Gastrocnemius medialis (tissue), 4 donors: ENCODE measurements around the gene HOXB8. TPM values are rescaled to one million over a fixed set of nuclear protein-coding genes. Genes with fewer than 3 reads are reported as not detected.

Source experiments
- ATAC-seq, 2 donors: fragments of 150-250 bp; one replicate each; pipeline ENCODE4 v1.9.1; 2016
- DNase-seq, 2 donors: peaks; one replicate each; pipeline ENCODE4 v3.0.0-alpha.2; 2019
- H3K27ac ChIP-seq, 4 donors: fragments of 200-600 bp; sonication (generic); 1 replicate in 1 of 4; 2 replicates in 3 of 4; pipeline ENCODE4 v1.5.1; 2016 to 2018; ENCODE audit warnings: mild to moderate bottlenecking in 2 of 4, moderate library complexity in 1 of 4
- H3K27me3 ChIP-seq, 3 donors: fragments of 200-600 bp; sonication (generic) in 2 of 3; 1 replicate in 1 of 3; 2 replicates in 2 of 3; pipeline versions ENCODE4 v1.5.1 to v1.6.0; 2016 to 2019; ENCODE audit warnings: mild to moderate bottlenecking in 1 of 3, moderate library complexity in 1 of 3
- H3K36me3 ChIP-seq, 2 donors: fragments of 200-600 bp; sonication (generic) in 1 of 2; one replicate each; pipeline ENCODE4 v1.5.1; 2017 to 2018
- H3K4me1 ChIP-seq, 2 donors: fragments of 200-600 bp; sonication (generic) in 1 of 2; one replicate each; pipeline ENCODE4 v1.5.1; 2016 to 2017; ENCODE audit warnings: mild to moderate bottlenecking in 2 of 2
- H3K4me3 ChIP-seq, 4 donors: fragments of 200-600 bp; sonication (generic) in 3 of 4; 1 replicate in 1 of 4; 2 replicates in 3 of 4; pipeline ENCODE4 v1.5.1; 2016 to 2019; ENCODE audit warnings: mild to moderate bottlenecking in 2 of 4
- H3K9me3 ChIP-seq, 3 donors: fragments of 200-600 bp; sonication (generic) in 2 of 3; 1 replicate in 1 of 3; 2 replicates in 2 of 3; pipeline ENCODE4 v1.5.1; 2016 to 2019
- CTCF ChIP-seq, 5 experiments: fragments of 450-650 bp in 3 of 5; fragments of 200-600 bp in 2 of 5; sonication (generic) in 2 of 5; IDR thresholded peaks in 4 of 5; conservative IDR thresholded peaks in 1 of 5; 1 replicate in 4 of 5; 2 replicates in 1 of 5; pipeline ENCODE4 v1.5.1; 2016 to 2019; ENCODE audit warnings: antibody characterized with exemption in 5 of 5, mild to moderate bottlenecking in 3 of 5, moderate library complexity in 3 of 5
- POLR2A ChIP-seq, 2 donors: fragments of 450-650 bp; IDR thresholded peaks; one replicate each; pipeline ENCODE4 v1.6.1; 2017; ENCODE audit warnings: antibody characterized with exemption in 2 of 2, mild to moderate bottlenecking in 2 of 2, moderate library complexity in 2 of 2
- in situ Hi-C, 4 donors: fragments of 200-750 bp; cut with MboI; loops; one replicate each; pipeline versions ENCODE4 v1.15.0 to v1.8.0; 2017; ENCODE audit warnings: low sequenced_read_pairs in 4 of 4
- intact Hi-C: fragments of 100-400 bp; cut with DNase I; formaldehyde crosslinking; loops from one replicate; pipeline ENCODE4 v1.15.1; 2023; ENCODE audit warnings: low total_unique reads
- total RNA-seq, 4 donors: library from RNA; depleted of rRNA; stranded (reverse); fragments of >200 nt; gene quantifications; one replicate each; pipeline versions ENCODE4 v1.1.0 to v1.2.3, GENCODE V29; 2016

HOXB8 gene
- total RNA-seq, 4 donors from 2014 or later: 0.27 TPM; not detected in 3

DNA sequence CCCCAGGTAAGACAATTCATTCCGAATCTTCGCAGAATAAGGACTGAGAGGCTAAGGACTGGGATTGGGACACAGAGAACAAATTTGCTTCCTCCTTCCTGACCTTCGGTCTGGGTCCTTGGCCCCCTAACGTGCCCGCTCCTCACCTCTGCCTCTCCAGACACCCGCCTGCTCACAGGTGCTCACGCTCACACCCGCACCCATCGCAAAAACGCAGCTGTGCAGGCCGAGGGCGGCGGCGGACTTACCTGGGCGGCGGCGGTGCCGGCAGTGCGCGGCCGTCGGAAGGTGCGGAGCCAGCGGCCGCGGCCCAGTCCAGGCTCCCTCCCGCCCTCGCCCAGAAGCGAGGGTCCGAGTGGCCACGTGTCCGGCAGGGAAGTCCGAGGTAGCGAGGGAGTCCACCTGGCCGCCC is 18.2 kb upstream of the HOXB8 start:
- no peak for DNase-seq
- in situ Hi-C loops: loop anchor here in 1 of 4 donors (25.0 kb wide), 1 partner anchor 104 kb away; the partner anchor contains the start of gene HOXB13
- Histone ChIP-seq H3K27me3 (peaks cover 99 to 100% (median 100%) of the 10 kb centered on the region in 3 donors), H3K36me3 (no peaks in the 10 kb centered on the region), H3K27ac (no peak overlapping the region), H3K4me1 (no peaks in the 10 kb centered on the region), H3K4me3 (no peak overlapping the region), H3K9me3 (no peaks in the 10 kb centered on the region)
- intact Hi-C loops: no loop called here
- no peak for TF ChIP-seq POLR2A (IDR thresholded peaks at IDR 0.05)
- TF ChIP-seq CTCF (IDR thresholded peaks at IDR 0.05 in 4 of 5, conservative IDR thresholded peaks at IDR 0.05 in 1 of 5): no peak
- no peak for ATAC-seq

DNA sequence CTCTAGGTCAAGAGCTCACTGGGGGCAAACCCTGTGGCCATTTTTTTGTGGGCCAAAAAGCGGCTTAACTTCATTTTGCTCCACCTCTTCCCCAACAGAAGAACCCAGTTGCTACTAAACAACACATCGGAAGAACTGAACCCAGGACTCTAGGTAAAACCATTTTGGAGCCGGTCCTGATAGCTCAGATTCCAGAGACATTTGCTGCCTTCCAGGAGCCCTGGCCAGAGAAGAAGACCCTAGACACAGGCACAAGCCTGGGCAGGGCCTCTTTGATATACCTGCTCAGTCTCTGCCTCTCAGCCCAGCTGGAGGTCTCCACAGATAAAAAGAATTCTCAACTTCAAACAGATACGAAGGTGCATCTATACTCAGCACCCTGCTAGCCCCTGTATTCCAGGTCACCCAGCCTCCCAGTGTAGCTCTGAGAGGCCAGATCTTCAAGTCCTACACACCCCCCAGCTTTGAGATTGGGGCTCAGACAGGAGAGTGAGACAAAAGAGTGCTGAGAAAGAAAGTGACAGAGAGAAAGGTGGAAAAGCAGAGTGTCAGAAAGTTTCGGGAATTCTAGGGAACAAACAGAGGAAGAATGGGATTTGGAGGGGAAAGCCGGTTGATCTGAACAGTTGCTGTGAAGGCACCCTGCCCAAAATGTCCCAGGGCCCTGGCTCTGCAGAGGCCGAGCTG is 17.6 kb upstream of the HOXB8 start:
- in situ Hi-C loops (loop anchor here in 1 of 4 donors (25.0 kb wide), 1 partner anchor 105 kb away; the partner anchor contains the start of gene HOXB13), intact Hi-C loops (no loop called here)
- Histone ChIP-seq H3K36me3 (no peaks in the 10 kb centered on the region), H3K4me1 (peaks cover 0 to 5% of the 10 kb centered on the region in 2 donors), H3K27ac (no peak overlapping the region), H3K4me3 (no peak overlapping the region), H3K9me3 (no peaks in the 10 kb centered on the region), H3K27me3 (peaks cover 99 to 100% (median 100%) of the 10 kb centered on the region in 3 donors)
- ATAC-seq: no peak
- no peak for TF ChIP-seq POLR2A (IDR thresholded peaks at IDR 0.05)
- TF ChIP-seq CTCF (IDR thresholded peaks at IDR 0.05 in 4 of 5, conservative IDR thresholded peaks at IDR 0.05 in 1 of 5): no peak
- DNase-seq: no peak

- ATAC-seq (no peak), DNase-seq (no peak)
- in situ Hi-C loops (loop anchor here in 1 of 4 donors (25.0 kb wide), 1 partner anchor 105 kb away; the partner anchor contains the start of gene HOXB13), intact Hi-C loops (no loop called here)
- Histone ChIP-seq H3K27me3 (peaks cover 99 to 100% (median 100%) of the 10 kb centered on the region in 3 donors), H3K4me3 (no peak overlapping the region), H3K27ac (no peak overlapping the region), H3K9me3 (no peaks in the 10 kb centered on the region), H3K36me3 (no peaks in the 10 kb centered on the region), H3K4me1 (peaks cover 2 to 6% of the 10 kb centered on the region in 2 donors)
- TF ChIP-seq POLR2A (IDR thresholded peaks at IDR 0.05): no peak
- no peak for TF ChIP-seq CTCF (IDR thresholded peaks at IDR 0.05 in 4 of 5, conservative IDR thresholded peaks at IDR 0.05 in 1 of 5)
Observed at GRCh38 chr17:48631693-48632578, 16.8 kb upstream of the HOXB8 start.

- peaks cover 96 to 100% (median 100%) of the 10 kb centered on the region in 3 donors for H3K27me3 ChIP-seq
- H3K4me3 ChIP-seq: no peak overlapping the region
- H3K27ac ChIP-seq: no peak overlapping the region
- ATAC-seq: no peak
- H3K9me3 ChIP-seq: no peaks in the 10 kb centered on the region
- no peak for DNase-seq
- TF ChIP-seq CTCF (IDR thresholded peaks at IDR 0.05 in 4 of 5, conservative IDR thresholded peaks at IDR 0.05 in 1 of 5) (no peak), POLR2A (IDR thresholded peaks at IDR 0.05) (no peak)
- intact Hi-C loops: no loop called here
- in situ Hi-C loops: loop anchor here in 1 of 4 donors (25.0 kb wide), 1 partner anchor 106 kb away; the partner anchor contains the start of gene HOXB13
- peaks cover 4 to 12% of the 10 kb centered on the region in 2 donors for H3K4me1 ChIP-seq
- H3K36me3 ChIP-seq: no peaks in the 10 kb centered on the region
Observed at GRCh38 chr17:48630925-48631692, 16.0 kb upstream of the HOXB8 start.
